ENCODE data around the gene CD160. TPM values are rescaled to one million over a fixed set of nuclear protein-coding genes. Genes with fewer than 3 reads are reported as not detected.

CD160 gene
- total and polyA plus RNA-seq, 4 donors: 0.21 to 0.63 (median 0.52) TPM

DNA sequence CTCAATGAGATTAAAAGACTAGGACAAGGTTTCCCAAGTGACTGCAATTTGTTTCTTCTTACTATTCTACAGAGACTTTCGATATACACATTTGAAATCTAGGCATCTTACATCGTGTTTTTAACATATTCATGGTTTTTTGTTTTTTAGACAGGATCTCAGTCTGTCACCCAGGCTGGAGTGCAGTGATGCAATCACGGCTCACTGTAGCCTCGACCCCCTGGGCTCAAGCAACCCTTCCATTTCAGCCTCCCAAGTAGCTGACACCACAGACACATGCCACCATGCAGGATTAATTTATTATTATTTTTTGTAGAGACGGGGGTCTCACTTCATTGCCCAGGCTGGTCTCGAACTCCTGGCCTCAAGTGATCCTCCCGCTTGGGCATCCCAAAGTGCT, 13.7 kb upstream of the CD160 start:
- WGBS, 2 donors: 89 to 90% methylated on average over 7 of the region's 7 CpGs
- Histone ChIP-seq H3K27ac (ENCODE audit: low read depth in 1 of 2, low read length in 1 of 2) (no peak overlapping the region), H3K4me1 (ENCODE audit: control insufficient read depth in 5 of 5, insufficient read depth in 5 of 5, low read length in 5 of 5) (no peaks in the 10 kb centered on the region), H3K9me3 (ENCODE audit: control insufficient read depth in 4 of 4, insufficient read depth in 3 of 4, low read length in 3 of 4) (no peaks in the 10 kb centered on the region), H3K27me3 (ENCODE audit: control insufficient read depth in 3 of 3, insufficient read depth in 3 of 3, low read length in 2 of 3) (peaks cover 0 to 6% (median 0%) of the 10 kb centered on the region in 3 donors), H3K36me3 (ENCODE audit: control insufficient read depth in 4 of 4, insufficient read depth in 4 of 4, low read length in 4 of 4) (no peaks in the 10 kb centered on the region), H3K9ac (ENCODE audit: insufficient read depth in 1 of 2, low read length in 2 of 2) (no peak overlapping the region), H3K4me3 (no peak overlapping the region)
- TF ChIP-seq, protein P1, sequence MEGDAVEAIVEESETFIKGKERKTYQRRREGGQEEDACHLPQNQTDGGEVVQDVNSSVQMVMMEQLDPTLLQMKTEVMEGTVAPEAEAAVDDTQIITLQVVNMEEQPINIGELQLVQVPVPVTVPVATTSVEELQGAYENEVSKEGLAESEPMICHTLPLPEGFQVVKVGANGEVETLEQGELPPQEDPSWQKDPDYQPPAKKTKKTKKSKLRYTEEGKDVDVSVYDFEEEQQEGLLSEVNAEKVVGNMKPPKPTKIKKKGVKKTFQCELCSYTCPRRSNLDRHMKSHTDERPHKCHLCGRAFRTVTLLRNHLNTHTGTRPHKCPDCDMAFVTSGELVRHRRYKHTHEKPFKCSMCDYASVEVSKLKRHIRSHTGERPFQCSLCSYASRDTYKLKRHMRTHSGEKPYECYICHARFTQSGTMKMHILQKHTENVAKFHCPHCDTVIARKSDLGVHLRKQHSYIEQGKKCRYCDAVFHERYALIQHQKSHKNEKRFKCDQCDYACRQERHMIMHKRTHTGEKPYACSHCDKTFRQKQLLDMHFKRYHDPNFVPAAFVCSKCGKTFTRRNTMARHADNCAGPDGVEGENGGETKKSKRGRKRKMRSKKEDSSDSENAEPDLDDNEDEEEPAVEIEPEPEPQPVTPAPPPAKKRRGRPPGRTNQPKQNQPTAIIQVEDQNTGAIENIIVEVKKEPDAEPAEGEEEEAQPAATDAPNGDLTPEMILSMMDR (IDR thresholded peaks at IDR 0.05; ENCODE audit: control extremely low read depth, extremely low read depth): no peak
- ATAC-seq (ENCODE audit: insufficient read depth, low FRiP score) (no peak), DNase-seq (no peak)

DNA sequence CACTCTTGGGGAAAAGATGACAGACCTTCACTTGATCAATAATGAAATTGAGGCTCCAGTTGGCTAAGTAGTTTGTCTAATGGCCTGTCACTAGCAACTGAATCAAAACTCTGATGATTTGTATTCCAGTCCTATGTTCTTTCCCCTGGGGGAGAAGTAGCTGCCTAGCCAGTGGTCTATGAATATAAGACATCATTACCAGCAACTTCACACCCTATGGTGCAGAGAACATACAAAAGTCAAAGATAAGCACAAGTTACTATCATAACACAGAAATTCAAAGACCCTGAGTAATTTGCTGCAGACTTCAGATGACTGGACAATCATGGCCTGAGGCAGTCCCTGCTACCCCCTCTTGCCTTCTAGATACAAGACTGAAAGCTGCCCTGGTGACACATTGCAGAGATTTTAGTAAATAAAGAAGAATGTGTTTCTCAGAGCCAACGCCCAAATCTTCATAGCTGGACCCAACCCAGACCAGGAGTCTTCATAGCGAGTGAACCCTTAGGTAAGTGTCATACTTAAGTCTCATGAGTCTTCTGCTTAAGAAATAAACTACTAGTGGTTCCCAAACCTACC, 13.1 kb upstream of the CD160 start:
- no peaks in the 10 kb centered on the region for H3K9me3 ChIP-seq (ENCODE audit: control insufficient read depth in 4 of 4, insufficient read depth in 3 of 4, low read length in 3 of 4)
- H3K27ac ChIP-seq (ENCODE audit: low read depth in 1 of 2, low read length in 1 of 2): no peak overlapping the region
- H3K4me1 ChIP-seq (ENCODE audit: control insufficient read depth in 5 of 5, insufficient read depth in 5 of 5, low read length in 5 of 5): no peaks in the 10 kb centered on the region
- WGBS, 2 donors: 75 to 86% methylated on average over 2 of the region's 2 CpGs
- ATAC-seq (ENCODE audit: insufficient read depth, low FRiP score): no peak
- no peaks in the 10 kb centered on the region for H3K36me3 ChIP-seq (ENCODE audit: control insufficient read depth in 4 of 4, insufficient read depth in 4 of 4, low read length in 4 of 4)
- no peak overlapping the region for H3K9ac ChIP-seq (ENCODE audit: insufficient read depth in 1 of 2, low read length in 2 of 2)
- TF ChIP-seq, protein P1 (IDR thresholded peaks at IDR 0.05; ENCODE audit: control extremely low read depth, extremely low read depth): no peak
- H3K4me3 ChIP-seq: no peak overlapping the region
- peaks cover 0 to 6% (median 0%) of the 10 kb centered on the region in 3 donors for H3K27me3 ChIP-seq (ENCODE audit: control insufficient read depth in 3 of 3, insufficient read depth in 3 of 3, low read length in 2 of 3)
- DNase-seq: no peak

DNA sequence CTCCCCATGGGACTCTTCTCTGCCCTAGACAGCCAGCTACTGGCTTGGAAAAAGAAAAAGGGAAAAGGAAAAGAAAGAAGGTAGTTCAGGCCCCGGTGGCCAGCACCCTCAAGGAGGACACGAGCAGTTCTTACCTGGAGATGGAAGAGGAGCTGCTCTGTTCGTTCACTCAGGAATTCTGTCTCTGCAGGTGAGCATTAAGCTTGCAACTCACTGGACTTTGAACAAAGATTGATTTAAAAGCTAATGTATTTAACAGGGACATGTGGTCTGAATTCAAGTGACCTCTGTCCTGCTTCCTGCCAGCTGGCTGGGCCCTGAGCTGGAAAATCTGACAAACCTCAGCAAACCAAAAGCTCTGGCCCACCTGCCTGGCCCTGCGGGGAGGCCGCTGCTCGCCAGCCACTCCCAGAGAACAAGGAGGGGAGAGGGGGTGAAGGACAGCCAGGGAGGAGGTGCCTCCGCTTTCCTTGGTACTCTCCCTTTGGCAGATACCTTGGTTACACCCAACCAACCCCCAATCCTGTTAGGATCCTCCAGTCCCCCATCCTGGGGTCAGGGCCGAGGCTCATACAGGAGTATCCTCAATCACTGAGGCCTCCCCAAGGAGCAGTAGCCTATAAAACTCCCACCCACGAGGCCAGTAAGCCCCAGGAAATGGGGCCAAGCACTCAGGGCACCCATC, 12.0 kb upstream of the CD160 start, which contains the start of gene PDZK1:
Gene PDZK1 (minus strand): TSS at position 186 of the 685 bp plus-strand sequence. CDS start 19,347 bp downstream, outside the sequence.
- no peak within 1 kb of the TSS for H3K4me3 ChIP-seq
- DNase-seq: no peak
- 86 to 92% methylated on average over 7 to 9 of the region's 9 CpGs for WGBS, 2 donors
- TF ChIP-seq, protein P1 (IDR thresholded peaks at IDR 0.05; ENCODE audit: control extremely low read depth, extremely low read depth): no peak
- no peaks in the 10 kb centered on the region for H3K4me1 ChIP-seq (ENCODE audit: control insufficient read depth in 5 of 5, insufficient read depth in 5 of 5, low read length in 5 of 5)
- peaks cover 0 to 2% (median 0%) of the 10 kb centered on the region in 4 donors for H3K9me3 ChIP-seq (ENCODE audit: control insufficient read depth in 4 of 4, insufficient read depth in 3 of 4, low read length in 3 of 4)
- no peak for ATAC-seq (ENCODE audit: insufficient read depth, low FRiP score)
- no peak within 1 kb of the TSS for H3K27ac ChIP-seq (ENCODE audit: low read depth in 1 of 2, low read length in 1 of 2)
- H3K9ac ChIP-seq (ENCODE audit: insufficient read depth in 1 of 2, low read length in 2 of 2): no peak within 1 kb of the TSS
- H3K27me3 ChIP-seq (ENCODE audit: control insufficient read depth in 3 of 3, insufficient read depth in 3 of 3, low read length in 2 of 3): peaks cover 0 to 6% (median 0%) of the 10 kb centered on the region in 3 donors
- no peaks in the 10 kb centered on the region for H3K36me3 ChIP-seq (ENCODE audit: control insufficient read depth in 4 of 4, insufficient read depth in 4 of 4, low read length in 4 of 4)

Measured in lung (tissue), 12 donors.